ENCODE results near the gene PPP3R1.

PPP3R1 gene

DNA sequence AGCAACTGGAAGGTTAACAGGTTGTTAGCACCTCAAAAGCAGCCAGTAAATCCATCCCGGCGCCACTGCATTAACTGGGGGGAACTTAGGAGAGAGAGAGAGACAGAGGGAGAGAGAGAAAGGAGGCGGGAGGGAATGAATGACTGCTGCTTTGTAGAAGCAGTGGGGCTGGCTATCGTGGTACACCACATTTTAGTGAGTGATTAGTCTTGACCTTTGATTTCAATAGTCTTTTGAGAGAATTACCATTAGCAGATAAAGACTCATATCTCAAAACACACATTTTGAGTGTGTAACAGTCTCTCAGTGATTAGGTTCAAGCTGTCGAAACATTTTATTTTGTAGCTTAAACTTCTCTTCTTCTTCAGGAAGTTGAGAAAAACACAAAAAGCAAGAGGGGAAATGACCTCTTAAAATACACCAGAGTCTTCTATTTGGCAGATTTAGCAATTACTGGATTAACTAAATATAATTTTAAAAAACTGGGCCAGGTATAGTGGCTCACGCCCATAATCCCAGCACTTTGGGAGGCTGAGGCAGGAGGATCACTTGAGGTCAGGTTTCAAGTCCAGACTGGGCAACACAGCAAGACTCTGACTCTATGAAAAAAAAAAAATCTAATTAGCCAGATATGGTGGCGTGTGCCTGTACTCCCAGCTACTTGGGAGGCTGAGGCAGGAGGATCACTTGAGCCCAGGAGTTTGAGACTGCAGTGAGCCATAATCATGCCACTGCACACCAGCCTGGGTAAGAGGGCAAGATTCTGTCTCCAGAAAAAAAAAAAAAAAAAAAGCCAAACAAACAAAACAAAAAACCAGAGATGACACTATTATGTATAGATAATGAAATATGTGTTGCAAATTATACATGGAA lies 116.6 kb downstream of the PPP3R1 start:
- DNase-seq, result no peak

DNA sequence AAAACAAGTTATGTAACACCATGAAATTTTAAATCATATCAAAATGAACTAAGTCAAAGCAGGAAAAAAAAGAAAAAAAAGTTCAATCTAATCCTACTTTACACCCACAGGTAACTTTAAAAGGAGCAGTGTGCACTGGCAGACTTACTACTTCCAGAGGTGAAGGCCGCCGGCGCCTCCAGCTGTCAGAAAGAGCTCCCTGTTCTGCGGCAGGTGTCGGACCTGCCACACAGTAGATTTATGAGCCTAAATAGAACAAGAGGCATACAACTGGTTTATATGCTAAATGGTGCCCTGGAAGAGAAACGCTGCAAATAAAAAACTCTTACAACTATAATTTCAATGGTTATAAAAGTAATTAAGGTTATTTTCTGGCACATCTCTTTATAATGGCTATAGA lies 117.8 kb downstream of the PPP3R1 start:
- DNase-seq, result no peak

DNA sequence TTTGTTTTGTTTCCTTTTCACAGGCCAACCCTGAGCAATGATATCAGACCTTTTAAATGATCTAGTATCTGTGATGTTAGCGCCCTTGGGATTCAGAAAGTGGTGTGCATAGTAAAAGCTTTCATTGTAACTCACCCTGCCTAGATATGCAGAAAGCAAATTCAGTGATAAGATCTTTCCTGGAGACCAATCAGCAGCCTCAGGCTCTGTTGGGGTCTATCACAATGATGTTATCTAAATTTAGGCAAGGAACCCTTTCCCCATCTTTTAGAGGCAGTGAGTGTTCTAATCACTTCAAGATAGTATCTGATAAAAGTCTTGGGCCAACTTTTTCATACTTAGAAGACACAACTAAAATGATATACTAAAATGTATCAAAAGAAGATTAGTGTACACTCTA lies 118.2 kb downstream of the PPP3R1 start:
- DNase-seq, result no peak

Measured in NCI-H1105 (cell line).